ENCODE results near the gene RHOB. TPM values are rescaled to one million over a fixed set of nuclear protein-coding genes. Genes with fewer than 3 reads are reported as not detected.

RHOB gene
- polyA plus RNA-seq, 1 of the 3 experiments (the other 2 are of a cell fraction), result 50.3 TPM

DNA sequence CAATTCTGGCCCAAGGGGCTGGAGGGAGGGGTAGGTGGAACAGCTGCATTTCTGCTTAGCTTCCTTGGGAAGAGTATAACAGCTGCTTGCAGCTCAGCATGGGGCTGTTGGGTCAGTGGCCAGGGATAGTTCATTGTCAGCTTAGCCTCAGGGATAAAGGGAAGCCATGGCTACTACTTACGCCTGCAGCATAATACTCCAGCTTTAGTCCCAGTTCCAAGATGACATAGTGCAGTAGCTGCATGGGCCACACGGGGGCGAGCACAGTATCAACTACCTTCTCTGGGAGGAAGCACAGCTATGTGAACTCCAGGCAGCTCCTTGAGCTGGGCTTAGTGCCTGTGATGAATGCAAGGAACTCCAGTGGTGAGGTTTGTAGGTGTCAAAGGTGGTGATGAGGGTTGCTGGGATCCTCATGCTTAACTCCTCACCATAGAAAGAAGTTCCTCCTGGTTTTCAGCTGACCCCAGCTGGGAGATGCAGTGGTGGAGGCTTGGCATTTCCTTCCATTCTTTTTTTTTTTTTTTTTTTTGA is 35.4 kb upstream of the RHOB start:
- no peak overlapping the region for H3K4me3 ChIP-seq (ENCODE audit: low read depth in 2 of 2, low read length in 1 of 2)
- no peaks in the 10 kb centered on the region for H3K4me1 ChIP-seq (ENCODE audit: control insufficient read depth in 1 of 2, insufficient read depth in 2 of 2, low read depth in 1 of 2, low read length in 1 of 2)
- peaks cover 14% of the 10 kb centered on the region; the same call in 1 of the 2 replicates for H3K9me3 ChIP-seq
- H3K9ac ChIP-seq, result no peak overlapping the region
- ChIA-PET CTCF (interaction anchor here (0.6 to 16.4 kb wide), 27 partner anchors 9 to 260 kb away, joined by 3 to 243 read pairs (median 9); partner anchors contain the start of genes HS1BP3 and RHOB), POLR2A (interaction anchor here (0.6 to 1.2 kb wide), 4 partner anchors 21 to 231 kb away, joined by 3 to 6 read pairs (median 3); partner anchors contain the start of gene RHOB)
- H3K27me3 ChIP-seq (ENCODE audit: insufficient read depth), result peaks cover 9% of the 10 kb centered on the region; the same call in 1 of the 2 replicates
- 7% methylated on average over 3 of the region's 3 CpGs for WGBS (ENCODE audit: low lambda C conversion rate)
- no peaks in the 10 kb centered on the region for H4K20me1 ChIP-seq (ENCODE audit: insufficient read depth)
- no peaks in the 10 kb centered on the region for H3K9me2 ChIP-seq
- no peak overlapping the region for H2AFZ ChIP-seq (ENCODE audit: low read depth)
- no peaks in the 10 kb centered on the region for H3K79me2 ChIP-seq (ENCODE audit: insufficient read depth)
- H3K4me2 ChIP-seq, result no peak overlapping the region
- DNase-seq, result peak; percentile 77
- H3K36me3 ChIP-seq (replicated peaks in 1 of 2; ENCODE audit: control insufficient read depth in 1 of 2, insufficient read depth in 2 of 2, low read length in 1 of 2), result no peaks in the 10 kb centered on the region
- H3F3A ChIP-seq (replicated peaks; ENCODE audit: insufficient read depth), result no peaks in the 10 kb centered on the region
- H3K27ac ChIP-seq (ENCODE audit: low read depth in 2 of 2, low read length in 1 of 2), result no peak overlapping the region
- TF ChIP-seq, protein P1, sequence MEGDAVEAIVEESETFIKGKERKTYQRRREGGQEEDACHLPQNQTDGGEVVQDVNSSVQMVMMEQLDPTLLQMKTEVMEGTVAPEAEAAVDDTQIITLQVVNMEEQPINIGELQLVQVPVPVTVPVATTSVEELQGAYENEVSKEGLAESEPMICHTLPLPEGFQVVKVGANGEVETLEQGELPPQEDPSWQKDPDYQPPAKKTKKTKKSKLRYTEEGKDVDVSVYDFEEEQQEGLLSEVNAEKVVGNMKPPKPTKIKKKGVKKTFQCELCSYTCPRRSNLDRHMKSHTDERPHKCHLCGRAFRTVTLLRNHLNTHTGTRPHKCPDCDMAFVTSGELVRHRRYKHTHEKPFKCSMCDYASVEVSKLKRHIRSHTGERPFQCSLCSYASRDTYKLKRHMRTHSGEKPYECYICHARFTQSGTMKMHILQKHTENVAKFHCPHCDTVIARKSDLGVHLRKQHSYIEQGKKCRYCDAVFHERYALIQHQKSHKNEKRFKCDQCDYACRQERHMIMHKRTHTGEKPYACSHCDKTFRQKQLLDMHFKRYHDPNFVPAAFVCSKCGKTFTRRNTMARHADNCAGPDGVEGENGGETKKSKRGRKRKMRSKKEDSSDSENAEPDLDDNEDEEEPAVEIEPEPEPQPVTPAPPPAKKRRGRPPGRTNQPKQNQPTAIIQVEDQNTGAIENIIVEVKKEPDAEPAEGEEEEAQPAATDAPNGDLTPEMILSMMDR (IDR thresholded peaks at IDR 0.05), result peak; percentile 87
- TF ChIP-seq RAD21 (IDR thresholded peaks at IDR 0.05; ENCODE audit: low read length) (peak; percentile 70), SMC3 (IDR thresholded peaks at IDR 0.05; ENCODE audit: low read depth, low read length) (peak; percentile 88), JUND (IDR thresholded peaks at IDR 0.05) (no peak), FOXM1 (IDR thresholded peaks at IDR 0.05; ENCODE audit: low read depth) (no peak), GABPA (IDR thresholded peaks at IDR 0.05; ENCODE audit: low read depth) (no peak), TEAD4 (IDR thresholded peaks at IDR 0.05; ENCODE audit: borderline replicate concordance, insufficient read depth) (no peak), CHD2 (IDR thresholded peaks at IDR 0.05; ENCODE audit: low read length, partially characterized antibody) (no peak), RCOR1 (IDR thresholded peaks at IDR 0.05; ENCODE audit: low read length) (no peak), ELF1 (IDR thresholded peaks at IDR 0.05) (no peak)
- TF ChIP-seq, protein P2, sequence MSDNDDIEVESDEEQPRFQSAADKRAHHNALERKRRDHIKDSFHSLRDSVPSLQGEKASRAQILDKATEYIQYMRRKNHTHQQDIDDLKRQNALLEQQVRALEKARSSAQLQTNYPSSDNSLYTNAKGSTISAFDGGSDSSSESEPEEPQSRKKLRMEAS (IDR thresholded peaks at IDR 0.05; ENCODE audit: low read depth), result no peak

- ChIA-PET CTCF (interaction anchor here (0.7 to 16.4 kb wide), 5 partner anchors 12 to 227 kb away, joined by 3 to 243 read pairs (median 120); no protein-coding TSS in a partner anchor), POLR2A (interaction anchor here (2.1 kb wide), 1 partner anchor 33 kb away, joined by 10 read pairs; the partner anchor contains the start of gene RHOB)
- Histone ChIP-seq H3K4me2 (no peak overlapping the region), H3K27ac (ENCODE audit: low read depth in 2 of 2, low read length in 1 of 2) (no peak overlapping the region), H3K36me3 (replicated peaks in 1 of 2; ENCODE audit: control insufficient read depth in 1 of 2, insufficient read depth in 2 of 2, low read length in 1 of 2) (no peaks in the 10 kb centered on the region), H3K4me3 (ENCODE audit: low read depth in 2 of 2, low read length in 1 of 2) (no peak overlapping the region), H3K79me2 (ENCODE audit: insufficient read depth) (no peaks in the 10 kb centered on the region), H3K9me3 (peaks cover under 1% of the 10 kb centered on the region; the same call in 1 of the 2 replicates), H3K9ac (no peak overlapping the region), H4K20me1 (ENCODE audit: insufficient read depth) (no peaks in the 10 kb centered on the region), H2AFZ (ENCODE audit: low read depth) (no peak overlapping the region), H3K9me2 (no peaks in the 10 kb centered on the region), H3K4me1 (ENCODE audit: control insufficient read depth in 1 of 2, insufficient read depth in 2 of 2, low read depth in 1 of 2, low read length in 1 of 2) (no peaks in the 10 kb centered on the region), H3K27me3 (ENCODE audit: insufficient read depth) (peaks cover 9% of the 10 kb centered on the region; the same call in 1 of the 2 replicates), H3F3A (replicated peaks; ENCODE audit: insufficient read depth) (no peaks in the 10 kb centered on the region)
- 79% methylated on average over 3 of the region's 3 CpGs for WGBS (ENCODE audit: low lambda C conversion rate)
- DNase-seq, result no peak
- TF ChIP-seq, protein P3, sequence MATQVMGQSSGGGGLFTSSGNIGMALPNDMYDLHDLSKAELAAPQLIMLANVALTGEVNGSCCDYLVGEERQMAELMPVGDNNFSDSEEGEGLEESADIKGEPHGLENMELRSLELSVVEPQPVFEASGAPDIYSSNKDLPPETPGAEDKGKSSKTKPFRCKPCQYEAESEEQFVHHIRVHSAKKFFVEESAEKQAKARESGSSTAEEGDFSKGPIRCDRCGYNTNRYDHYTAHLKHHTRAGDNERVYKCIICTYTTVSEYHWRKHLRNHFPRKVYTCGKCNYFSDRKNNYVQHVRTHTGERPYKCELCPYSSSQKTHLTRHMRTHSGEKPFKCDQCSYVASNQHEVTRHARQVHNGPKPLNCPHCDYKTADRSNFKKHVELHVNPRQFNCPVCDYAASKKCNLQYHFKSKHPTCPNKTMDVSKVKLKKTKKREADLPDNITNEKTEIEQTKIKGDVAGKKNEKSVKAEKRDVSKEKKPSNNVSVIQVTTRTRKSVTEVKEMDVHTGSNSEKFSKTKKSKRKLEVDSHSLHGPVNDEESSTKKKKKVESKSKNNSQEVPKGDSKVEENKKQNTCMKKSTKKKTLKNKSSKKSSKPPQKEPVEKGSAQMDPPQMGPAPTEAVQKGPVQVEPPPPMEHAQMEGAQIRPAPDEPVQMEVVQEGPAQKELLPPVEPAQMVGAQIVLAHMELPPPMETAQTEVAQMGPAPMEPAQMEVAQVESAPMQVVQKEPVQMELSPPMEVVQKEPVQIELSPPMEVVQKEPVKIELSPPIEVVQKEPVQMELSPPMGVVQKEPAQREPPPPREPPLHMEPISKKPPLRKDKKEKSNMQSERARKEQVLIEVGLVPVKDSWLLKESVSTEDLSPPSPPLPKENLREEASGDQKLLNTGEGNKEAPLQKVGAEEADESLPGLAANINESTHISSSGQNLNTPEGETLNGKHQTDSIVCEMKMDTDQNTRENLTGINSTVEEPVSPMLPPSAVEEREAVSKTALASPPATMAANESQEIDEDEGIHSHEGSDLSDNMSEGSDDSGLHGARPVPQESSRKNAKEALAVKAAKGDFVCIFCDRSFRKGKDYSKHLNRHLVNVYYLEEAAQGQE (IDR thresholded peaks at IDR 0.05; ENCODE audit: low read depth, low read length), result no peak
- TF ChIP-seq RAD21 (IDR thresholded peaks at IDR 0.05; ENCODE audit: low read length) (no peak), CHD2 (IDR thresholded peaks at IDR 0.05; ENCODE audit: low read length, partially characterized antibody) (no peak), TCF12 (IDR thresholded peaks at IDR 0.05) (no peak), JUND (IDR thresholded peaks at IDR 0.05) (no peak), EP300 (IDR thresholded peaks at IDR 0.05; ENCODE audit: borderline replicate concordance in 1 of 2, low read depth in 1 of 2, low read length in 1 of 2) (no peak), NRF1 (IDR thresholded peaks at IDR 0.05; ENCODE audit: low read depth, low read length) (no peak), GABPA (IDR thresholded peaks at IDR 0.05; ENCODE audit: low read depth) (no peak), EZH2phosphoT487 (IDR thresholded peaks at IDR 0.05; ENCODE audit: borderline replicate concordance, low read depth) (no peak), NFIC (IDR thresholded peaks at IDR 0.05; ENCODE audit: borderline replicate concordance) (no peak), MXI1 (IDR thresholded peaks at IDR 0.05; ENCODE audit: low read depth, low read length) (no peak), RXRA (IDR thresholded peaks at IDR 0.05; ENCODE audit: borderline replicate concordance, low read depth) (no peak)
- TF ChIP-seq, protein P4, sequence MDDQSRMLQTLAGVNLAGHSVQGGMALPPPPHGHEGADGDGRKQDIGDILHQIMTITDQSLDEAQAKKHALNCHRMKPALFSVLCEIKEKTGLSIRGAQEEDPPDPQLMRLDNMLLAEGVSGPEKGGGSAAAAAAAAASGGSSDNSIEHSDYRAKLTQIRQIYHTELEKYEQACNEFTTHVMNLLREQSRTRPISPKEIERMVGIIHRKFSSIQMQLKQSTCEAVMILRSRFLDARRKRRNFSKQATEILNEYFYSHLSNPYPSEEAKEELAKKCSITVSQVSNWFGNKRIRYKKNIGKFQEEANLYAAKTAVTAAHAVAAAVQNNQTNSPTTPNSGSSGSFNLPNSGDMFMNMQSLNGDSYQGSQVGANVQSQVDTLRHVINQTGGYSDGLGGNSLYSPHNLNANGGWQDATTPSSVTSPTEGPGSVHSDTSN (IDR thresholded peaks at IDR 0.05), result no peak
- TF ChIP-seq, protein P2 (IDR thresholded peaks at IDR 0.05; ENCODE audit: low read depth), result no peak
Observed at GRCh38 chr2:20414806-20415205, 32.1 kb upstream of the RHOB start.

All from SK-N-SH (cell line).